H1 (cell line): ENCODE data around the gene CDK4. TPM values are rescaled to one million over a fixed set of nuclear protein-coding genes. Genes with fewer than 3 reads are reported as not detected.

Source experiments
- CTBP2 ChIP-seq: IDR thresholded peaks from 2 replicates; pipeline ENCODE4 v1.7.0; 2011; ENCODE audit warnings: borderline replicate concordance, mild to moderate bottlenecking, moderate library complexity, mixed read lengths, low read length; ENCODE audit not compliant: insufficient read depth, insufficient read length
- KDM4A ChIP-seq: IDR thresholded peaks from one replicate; pipeline ENCODE4 v1.7.1; 2012; ENCODE audit warnings: low read depth, mild to moderate bottlenecking, moderate library complexity, low read length, inconsistent platforms; ENCODE audit not compliant: severe bottlenecking
- RFX5 ChIP-seq: IDR thresholded peaks from 2 replicates; pipeline ENCODE4 v1.6.1; 2011; ENCODE audit warnings: low read depth, low read length, improper control_type of control experiment, borderline replicate concordance
- RXRA ChIP-seq: IDR thresholded peaks from 2 replicates; pipeline ENCODE4 v1.6.1; 2011; ENCODE audit warnings: low read depth, mild to moderate bottlenecking, low read length, moderate library complexity; ENCODE audit not compliant: insufficient read depth
- SAP30 ChIP-seq: fragments of 300-600 bp; sonication (generic); IDR thresholded peaks from 2 replicates; pipeline ENCODE4 v1.7.1; 2012; ENCODE audit warnings: low read length, moderate library complexity, mild to moderate bottlenecking, inconsistent platforms; ENCODE audit not compliant: insufficient read depth, insufficient replicate concordance
- SIN3A ChIP-seq, 2 experiments: IDR thresholded peaks in 1 of 2; conservative IDR thresholded peaks in 1 of 2; 2 replicates each; pipeline ENCODE4 v1.6.1; 2011 to 2012; ENCODE audit warnings: low read length in 2 of 2, improper control_type of control experiment in 1 of 2, low read depth in 1 of 2, mild to moderate bottlenecking in 1 of 2
- SIRT6 ChIP-seq: IDR thresholded peaks from one replicate; pipeline ENCODE4 v1.7.1; 2012; ENCODE audit warnings: low read length, inconsistent platforms
- SP4 ChIP-seq: IDR thresholded peaks from 2 replicates; pipeline ENCODE4 v1.6.1; 2012; ENCODE audit warnings: low read length, inconsistent platforms
- TBP ChIP-seq: IDR thresholded peaks from 2 replicates; pipeline ENCODE4 v1.6.1; 2011; ENCODE audit warnings: low read depth, low read length, improper control_type of control experiment
- polyA plus RNA-seq, 7 experiments: library from polyadenylated mRNA; depleted of rRNA in 3 of 7; stranded (reverse) in 5 of 7; unstranded in 2 of 7; fragments of >200 nt in 5 of 7; fragments of 200-250 nt in 2 of 7; gene quantifications; 1 replicate in 5 of 7; 2 replicates in 1 of 7; 4 replicates in 1 of 7; pipeline versions ENCODE4 v1.2.1 to v1.2.3, GENCODE V29; 2011 to 2013; ENCODE audit warnings: missing spikeins in 2 of 7, mixed read lengths in 2 of 7
- total RNA-seq: library from RNA; stranded (reverse); fragmentation: NEBNext Ultra II Directional; extraction: Animal tissue kit (Norgen Biotek cat#: 25700); gene quantifications from 2 replicates; pipeline ENCODE4 v1.2.1, GENCODE V29; 2021

CDK4 gene
- total and polyA plus RNA-seq, 2 of the 8 experiments (the other 6 are each of a cell fraction or from before 2014, with no cell fraction given) = 174 to 368 TPM

GRCh38 chr12:57751788-57752667, at the start of gene CDK4 (continued):
- TF ChIP-seq SIN3A (conservative IDR thresholded peaks at IDR 0.05 in 1 of 2, IDR thresholded peaks at IDR 0.05 in 1 of 2; ENCODE audit: low read depth in 1 of 2, low read length in 2 of 2) = peak; percentile 84 to 98; a peak in 3 of 4 replicates
- TF ChIP-seq RXRA = 0 out of 2 replicates have a peak, but pooled peaks have one; percentile 9
- peak; percentile 97 for TF ChIP-seq SP4
- peak; percentile 56 for TF ChIP-seq CTBP2
- peak; percentile 54; the same call in 1 of the 2 replicates for TF ChIP-seq RFX5
- peak; percentile 10 for TF ChIP-seq KDM4A
- peak; percentile 93 for TF ChIP-seq SAP30
- no peak for TF ChIP-seq SIRT6
- TF ChIP-seq TBP = peak; percentile 66; the same call in 1 of the 2 replicates
- TF ChIP-seq, all 59 proteins: peak for 29
